Measurements from ENCODE around the gene ZSCAN5B.

DNA sequence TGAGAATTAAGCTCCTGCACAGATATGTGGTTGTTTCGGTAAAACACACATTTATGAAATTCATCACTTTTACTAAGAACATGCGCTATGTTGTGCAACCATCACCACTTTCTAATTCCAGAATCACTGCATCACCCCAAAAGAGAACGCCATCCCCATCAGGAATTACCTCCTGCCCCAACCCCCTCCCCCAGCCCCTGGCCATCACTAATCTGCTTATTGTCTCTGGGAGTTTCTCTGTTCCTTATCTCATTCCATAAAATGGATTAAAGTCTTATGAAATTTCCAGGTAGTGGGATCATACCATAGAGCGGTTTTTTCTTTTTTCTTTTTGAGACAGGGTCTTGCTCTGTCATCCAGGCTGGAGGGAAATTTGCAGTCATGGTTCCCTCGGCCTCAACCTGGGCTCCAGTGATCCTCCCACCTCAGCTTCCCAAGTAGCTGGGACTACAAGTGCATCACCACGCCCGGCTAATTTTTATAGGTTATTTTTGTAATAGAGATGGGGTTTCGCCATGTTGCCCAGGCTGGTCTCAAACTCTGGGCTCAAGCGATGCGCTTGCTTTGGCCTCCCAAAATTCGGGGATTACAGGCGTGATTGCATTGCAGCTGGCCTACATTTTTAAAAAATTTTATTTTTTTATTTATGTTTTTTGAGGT is 3.5 kb downstream of the ZSCAN5B start:
- TF ChIP-seq CTCF (IDR thresholded peaks at IDR 0.05; ENCODE audit: low read length) (no peak), EZH2 (optimal IDR thresholded peaks at IDR 0.05; ENCODE audit: low read depth, low read length) (no peak), EZH2phosphoT487 (IDR thresholded peaks at IDR 0.05; ENCODE audit: low read length) (no peak)

All from MM.1S (cell line).